ENCODE measurements around the gene GALNTL6.

GRCh38 chr4:172207886-172208285 is 394.7 kb downstream of the GALNTL6 start:
- TF ChIP-seq BHLHE40 (IDR thresholded peaks at IDR 0.05; ENCODE audit: borderline replicate concordance) (no peak), ARNT (IDR thresholded peaks at IDR 0.05) (no peak), CTBP1 (IDR thresholded peaks at IDR 0.05; ENCODE audit: borderline replicate concordance) (no peak), FOXA1 (IDR thresholded peaks at IDR 0.05) (no peak), FOXM1 (IDR thresholded peaks at IDR 0.05; ENCODE audit: borderline replicate concordance) (no peak), SUZ12 (IDR thresholded peaks at IDR 0.05) (no peak), NFRKB (IDR thresholded peaks at IDR 0.05) (no peak), L3MBTL2 (conservative IDR thresholded peaks at IDR 0.05) (no peak), ZNF384 (IDR thresholded peaks at IDR 0.05) (no peak)
